COLO668 (cell line): ENCODE data around the gene SLC66A1.
A peak's percentile ranks its signal among the peaks of the same experiment; 100 is the strongest.

Experiments used
- DNase-seq: peaks from one replicate; lab custom pipeline; 2025; ENCODE audit not compliant: unreplicated experiment; lab: John Stamatoyannopoulos, UW

Gene SLC66A1

DNA sequence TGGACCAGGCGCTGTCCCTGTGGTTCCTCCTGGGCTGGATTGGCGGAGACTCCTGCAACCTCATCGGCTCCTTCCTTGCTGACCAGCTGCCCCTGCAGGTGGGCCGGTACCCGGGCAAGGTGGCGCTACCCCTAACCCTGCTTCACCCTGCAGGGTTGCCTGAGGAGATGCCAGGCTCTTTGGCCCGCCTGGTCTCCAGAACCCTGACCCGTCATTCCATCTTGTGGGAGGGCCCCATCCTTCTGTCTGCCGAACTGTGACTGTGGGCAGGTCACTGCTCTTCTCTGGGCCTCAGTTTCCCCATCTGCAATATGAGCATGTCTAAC is 12.5 kb downstream of the SLC66A1 start:
- no peak for DNase-seq

DNA sequence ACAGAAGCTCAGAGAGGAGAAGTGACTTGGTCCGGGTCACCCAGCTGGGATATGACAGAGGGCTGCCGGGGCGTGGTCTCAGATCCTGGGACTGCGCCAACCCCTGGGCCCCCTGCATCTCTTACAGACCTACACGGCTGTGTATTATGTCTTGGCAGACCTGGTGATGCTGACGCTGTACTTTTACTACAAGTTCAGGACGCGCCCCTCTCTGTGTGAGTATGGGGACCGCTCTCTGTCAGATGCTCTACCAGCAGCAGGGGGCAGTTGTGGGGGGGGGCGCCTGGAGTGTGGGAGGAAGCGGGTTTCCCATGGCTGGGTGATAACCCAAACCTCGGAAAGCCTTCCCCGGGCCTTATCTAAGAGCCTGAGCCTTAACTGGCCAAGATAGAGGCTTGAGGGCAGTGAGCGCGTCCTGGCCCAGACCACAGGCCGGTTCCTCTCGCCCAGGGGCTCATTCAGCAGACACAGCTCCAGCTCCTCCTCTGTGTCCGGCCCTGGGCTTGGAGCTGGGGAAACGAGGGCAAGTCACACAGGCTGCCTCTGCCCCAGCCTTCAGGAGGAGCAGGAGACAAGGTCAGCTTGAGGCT is 13.3 kb downstream of the SLC66A1 start:
- no peak for DNase-seq

- DNase-seq = no peak
These were observed 14.0 kb downstream of the SLC66A1 start for GRCh38 chr1:19325958-19326747.

DNA sequence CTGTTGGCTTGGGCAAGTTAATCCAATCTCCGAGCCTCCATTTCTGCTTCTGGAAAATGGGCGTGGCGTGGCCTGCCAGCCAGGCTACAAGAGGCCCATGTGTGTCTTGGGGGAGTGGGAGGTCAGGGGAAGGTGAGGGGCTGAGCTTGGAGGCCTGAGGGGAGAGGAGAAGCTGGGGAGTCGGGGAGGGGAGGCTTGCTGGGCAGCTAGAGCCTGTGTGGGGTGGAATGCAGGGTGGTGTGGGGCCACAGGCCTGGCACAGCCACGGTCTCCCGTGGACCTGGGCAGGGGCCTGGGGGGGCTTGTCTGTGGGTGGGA is 14.6 kb downstream of the SLC66A1 start:
- no peak for DNase-seq

DNA sequence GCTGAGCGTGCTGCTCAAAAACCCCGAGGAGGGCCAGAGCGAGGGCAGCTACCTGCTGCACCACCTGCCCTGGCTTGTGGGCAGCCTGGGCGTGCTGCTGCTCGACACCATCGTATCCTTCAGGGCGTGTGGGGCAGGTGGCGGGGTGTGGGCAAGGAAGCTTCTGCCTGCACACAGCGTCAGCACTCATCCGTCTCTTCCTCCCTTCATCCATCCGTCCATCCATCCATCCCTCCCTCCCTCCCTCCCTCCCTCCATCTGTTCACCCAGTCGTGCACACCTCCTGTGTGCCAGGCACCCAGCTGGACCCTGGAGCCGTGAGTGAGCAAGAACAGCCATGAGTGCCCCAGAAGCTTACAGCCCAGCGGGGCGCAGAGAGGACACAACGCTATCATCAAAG is 15.2 kb downstream of the SLC66A1 start:
- DNase-seq = no peak

DNA sequence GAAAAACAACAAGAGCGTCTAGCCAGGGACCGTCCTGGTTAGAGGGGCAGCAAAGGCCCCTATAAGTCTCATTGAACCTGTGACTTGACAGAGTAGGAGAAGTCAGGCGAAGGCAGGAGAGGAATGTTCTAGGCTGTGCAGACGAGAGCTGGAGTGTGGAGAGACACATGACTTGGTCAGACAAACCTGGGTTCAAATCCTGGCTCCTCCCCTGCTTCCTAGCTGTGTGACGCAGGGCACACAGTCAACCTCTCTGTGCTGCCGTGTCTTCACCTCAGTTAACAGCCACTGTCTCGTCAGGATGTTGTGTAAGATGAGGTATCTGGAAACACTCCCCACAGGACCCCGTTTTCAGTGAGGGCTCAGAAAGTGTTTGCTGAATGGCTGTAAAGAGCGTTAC is 15.6 kb downstream of the SLC66A1 start:
- DNase-seq = no peak

GRCh38 chr1:19328486-19328885 is 16.4 kb downstream of the SLC66A1 start:
- DNase-seq = no peak

DNA sequence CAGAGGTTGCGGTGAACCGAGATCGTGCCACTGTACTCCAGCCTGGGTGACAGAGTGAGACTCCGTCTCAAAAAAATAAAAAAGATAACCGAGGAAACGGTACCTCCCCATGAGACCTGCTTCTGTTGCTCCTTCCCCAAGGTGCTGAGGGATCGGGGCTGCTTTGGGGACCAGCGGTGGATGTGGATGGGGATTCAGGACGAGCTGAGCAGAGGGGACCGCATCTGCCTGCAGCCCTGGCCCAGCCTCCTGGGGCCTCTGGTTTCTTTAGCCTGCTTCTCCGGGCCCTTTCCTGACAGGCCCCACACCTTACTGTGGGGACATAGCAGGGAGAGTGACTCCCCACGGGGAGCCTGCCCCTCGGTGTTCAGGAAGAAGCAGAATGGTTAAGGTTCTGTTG is 17.1 kb downstream of the SLC66A1 start:
- DNase-seq = no peak

GRCh38 chr1:19329611-19330010 is 17.5 kb downstream of the SLC66A1 start:
- no peak for DNase-seq

- no peak for DNase-seq
These were observed 18.5 kb downstream of the SLC66A1 start for GRCh38 chr1:19330449-19331135.

DNA sequence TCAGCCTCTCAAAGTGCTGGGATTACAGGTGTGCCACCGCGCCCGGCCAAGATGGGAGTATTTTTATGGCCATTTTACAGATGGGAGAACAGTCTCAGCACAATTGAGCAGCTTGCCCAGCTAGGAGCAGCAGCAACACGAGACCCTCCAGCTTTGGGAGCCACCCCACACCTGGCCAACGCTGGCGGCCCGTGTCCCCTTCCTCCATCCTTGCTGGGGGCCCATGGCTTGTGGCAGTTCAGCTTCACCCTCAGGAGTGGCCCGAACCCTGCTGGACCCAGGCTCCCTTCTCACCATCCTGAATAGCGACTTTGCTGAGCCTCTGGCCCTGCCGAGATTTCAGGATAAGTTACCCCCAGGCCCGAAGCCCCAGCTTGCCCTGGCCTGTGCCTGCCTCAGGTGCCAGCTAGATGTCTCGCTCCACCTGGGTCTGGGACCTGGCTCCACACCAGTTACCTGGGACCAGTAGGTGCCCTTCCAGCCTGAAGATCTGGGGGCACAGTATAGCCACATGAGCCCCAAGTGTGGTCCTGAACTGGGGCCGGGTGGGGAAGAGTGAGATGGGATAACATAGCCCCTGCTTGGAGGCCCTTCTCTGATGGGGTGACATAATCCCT is 19.2 kb downstream of the SLC66A1 start:
- no peak for DNase-seq

GRCh38 chr1:19332832-19333231 is 20.7 kb downstream of the SLC66A1 start:
- no peak for DNase-seq

- no peak for DNase-seq
These were observed 21.6 kb downstream of the SLC66A1 start for GRCh38 chr1:19333587-19334354.

GRCh38 chr1:19336543-19336942 is 24.4 kb downstream of the SLC66A1 start:
- no peak for DNase-seq

- DNase-seq = no peak
These were observed 25.2 kb downstream of the SLC66A1 start for GRCh38 chr1:19337289-19337688.

GRCh38 chr1:19338323-19338762 is 26.2 kb downstream of the SLC66A1 start:
- DNase-seq = no peak

GRCh38 chr1:19339214-19339861 is 27.2 kb downstream of the SLC66A1 start:
- DNase-seq = no peak

DNA sequence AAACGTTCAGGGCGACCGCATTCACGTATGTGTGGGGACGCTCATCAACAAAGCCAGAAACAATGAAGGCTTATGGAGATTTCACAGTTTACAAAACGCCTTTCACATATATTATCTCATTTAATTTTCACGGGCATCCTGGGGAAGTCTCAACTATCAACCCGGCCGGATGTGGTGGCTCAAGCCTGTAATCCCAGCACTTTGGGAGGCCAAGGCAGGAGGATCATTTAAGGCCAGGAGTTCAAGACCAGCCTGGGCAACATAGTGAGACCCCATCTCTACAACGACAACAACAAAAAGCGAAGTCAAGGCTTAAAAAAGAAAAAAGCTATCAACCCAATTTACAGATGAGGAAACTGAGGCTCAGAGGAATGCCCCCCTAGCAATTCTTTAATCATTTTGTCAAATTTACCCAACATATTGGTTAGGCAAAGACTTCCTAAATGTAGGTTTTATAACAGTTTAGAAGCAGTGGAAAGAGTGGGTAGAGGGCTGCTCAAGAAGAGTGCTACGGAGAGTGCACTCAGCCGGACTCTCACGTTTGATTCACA is 28.3 kb downstream of the SLC66A1 start:
- DNase-seq = no peak

GRCh38 chr1:19341201-19342061 is 29.3 kb downstream of the SLC66A1 start:
- peak; percentile 80 for DNase-seq
